Activated CD4-positive, alpha-beta memory T cell treated with anti-CD3 and anti-CD28 coated beads for 36 hours (primary cell): ENCODE measurements around the gene HPCAL1. TPM values are rescaled to one million over a fixed set of nuclear protein-coding genes. Genes with fewer than 3 reads are reported as not detected.

Experiments used
- CTCF ChIA-PET: fragments of 350-600 bp; sonication (Branson Sonifier 250); formaldehyde crosslinking; loops from one replicate; lab custom pipeline; 2021; ENCODE audit warnings: antibody characterized with exemption, inconsistent platforms; lab: Charles Lee
- POLR2A ChIA-PET: fragments of 350-600 bp; sonication (Branson Sonifier 250); formaldehyde crosslinking; loops from one replicate; lab custom pipeline; 2021; ENCODE audit warnings: antibody characterized with exemption; lab: Charles Lee
- DNase-seq: peaks from one replicate; pipeline ENCODE4 v3.0.0-alpha.2; 2020
- H3K27ac Mint-ChIP-seq: one replicate; pipeline ENCODE4 v1.8.0; 2021; ENCODE audit warnings: mixed read lengths
- H3K27me3 Mint-ChIP-seq: one replicate; pipeline ENCODE4 v1.8.0; 2021; ENCODE audit warnings: mixed read lengths
- H3K36me3 Mint-ChIP-seq: one replicate; pipeline ENCODE4 v1.8.0; 2021; ENCODE audit warnings: mixed read lengths
- H3K4me1 Mint-ChIP-seq: one replicate; pipeline ENCODE4 v1.8.0; 2021; ENCODE audit warnings: low read depth, mixed read lengths
- H3K4me3 Mint-ChIP-seq: one replicate; pipeline ENCODE4 v1.8.0; 2021; ENCODE audit warnings: mild to moderate bottlenecking, mixed read lengths
- H3K9me3 Mint-ChIP-seq: one replicate; pipeline ENCODE4 v1.8.0; 2021; ENCODE audit warnings: mixed read lengths
- intact Hi-C: fragments of 100-400 bp; cut with micrococcal nuclease; formaldehyde crosslinking; loops from one replicate; pipeline ENCODE4 v1.15.1; 2023
- total RNA-seq, 2 experiments: library from RNA; stranded (reverse); gene quantifications; one replicate each; pipeline ENCODE4 v1.2.3, GENCODE V29; 2021

HPCAL1 gene
- total RNA-seq, 2 experiments from 2014 or later = 82.2 to 82.6 TPM

- ChIA-PET POLR2A (no interaction called here), CTCF (interaction anchor here (2.0 to 3.9 kb wide), 2 partner anchors 10 to 17 kb away, joined by 11 to 24 read pairs; no protein-coding TSS in a partner anchor)
- Mint-ChIP-seq H3K27me3 (no peaks in the 10 kb centered on the region), H3K9me3 (no peaks in the 10 kb centered on the region), H3K4me3 (no peak overlapping the region), H3K27ac (no peak overlapping the region), H3K4me1 (no peaks in the 10 kb centered on the region), H3K36me3 (peaks cover 7% of the 10 kb centered on the region)
- DNase-seq = no peak
- intact Hi-C loops = no loop called here
These were observed 123.0 kb downstream of the HPCAL1 start for GRCh38 chr2:10425699-10426098.

- Mint-ChIP-seq H3K27ac (no peak overlapping the region), H3K36me3 (peaks cover 7% of the 10 kb centered on the region), H3K9me3 (no peaks in the 10 kb centered on the region), H3K4me3 (no peak overlapping the region), H3K4me1 (peaks cover under 1% of the 10 kb centered on the region), H3K27me3 (peaks cover 4% of the 10 kb centered on the region)
- intact Hi-C loops = no loop called here
- ChIA-PET CTCF (interaction anchor here (1.2 to 3.9 kb wide), 3 partner anchors 8 to 18 kb away, joined by 3 to 24 read pairs (median 11); no protein-coding TSS in a partner anchor), POLR2A (no interaction called here)
- no peak for DNase-seq
These were observed 124.3 kb downstream of the HPCAL1 start for GRCh38 chr2:10426726-10427617.

- CTCF ChIA-PET = interaction anchor here (1.2 kb wide), 1 partner anchor 302 kb away, joined by 3 read pairs; no protein-coding TSS in a partner anchor
- Mint-ChIP-seq H3K27ac (no peak overlapping the region), H3K4me3 (no peak overlapping the region), H3K9me3 (no peaks in the 10 kb centered on the region), H3K36me3 (peaks cover 7% of the 10 kb centered on the region), H3K4me1 (peaks cover 5% of the 10 kb centered on the region), H3K27me3 (peaks cover 7% of the 10 kb centered on the region)
- POLR2A ChIA-PET = interaction anchor here (0.5 kb wide), 1 partner anchor 441 kb away, joined by 5 read pairs; no protein-coding TSS in a partner anchor
- intact Hi-C loops = no loop called here
- no peak for DNase-seq
These were observed 124.9 kb downstream of the HPCAL1 start for GRCh38 chr2:10427618-10427949.

GRCh38 chr2:10428355-10428754 is 125.7 kb downstream of the HPCAL1 start:
- no peaks in the 10 kb centered on the region for H3K9me3 Mint-ChIP-seq
- no peak for DNase-seq
- intact Hi-C loops = no loop called here
- no peak overlapping the region for H3K4me3 Mint-ChIP-seq
- POLR2A ChIA-PET = no interaction called here
- H3K27me3 Mint-ChIP-seq = peaks cover 11% of the 10 kb centered on the region
- peaks cover 8% of the 10 kb centered on the region for H3K4me1 Mint-ChIP-seq
- H3K36me3 Mint-ChIP-seq = peaks cover 7% of the 10 kb centered on the region
- H3K27ac Mint-ChIP-seq = no peak overlapping the region
- CTCF ChIA-PET = interaction anchor here (1.2 kb wide), 1 partner anchor 303 kb away, joined by 3 read pairs; no protein-coding TSS in a partner anchor

- Mint-ChIP-seq H3K9me3 (no peaks in the 10 kb centered on the region), H3K4me1 (peaks cover 8% of the 10 kb centered on the region), H3K27ac (no peak overlapping the region), H3K36me3 (peaks cover 7% of the 10 kb centered on the region), H3K27me3 (peaks cover 13% of the 10 kb centered on the region), H3K4me3 (no peak overlapping the region)
- intact Hi-C loops = no loop called here
- POLR2A ChIA-PET = no interaction called here
- CTCF ChIA-PET = no interaction called here
- DNase-seq = no peak
These were observed 126.2 kb downstream of the HPCAL1 start for GRCh38 chr2:10428924-10429323.

- intact Hi-C loops = no loop called here
- Mint-ChIP-seq H3K36me3 (peaks cover 7% of the 10 kb centered on the region), H3K4me1 (peaks cover 12% of the 10 kb centered on the region), H3K4me3 (no peak overlapping the region), H3K9me3 (no peaks in the 10 kb centered on the region), H3K27ac (no peak overlapping the region), H3K27me3 (peaks cover 13% of the 10 kb centered on the region)
- ChIA-PET POLR2A (no interaction called here), CTCF (interaction anchor here (1.2 kb wide), 1 partner anchor 359 kb away, joined by 6 read pairs; no protein-coding TSS in a partner anchor)
- DNase-seq = no peak
These were observed 128.3 kb downstream of the HPCAL1 start for GRCh38 chr2:10430886-10431622.

- ChIA-PET CTCF (interaction anchor here (1.2 kb wide), 1 partner anchor 359 kb away, joined by 6 read pairs; no protein-coding TSS in a partner anchor), POLR2A (no interaction called here)
- intact Hi-C loops = no loop called here
- DNase-seq = no peak
- Mint-ChIP-seq H3K4me3 (no peak overlapping the region), H3K27me3 (peaks cover 13% of the 10 kb centered on the region), H3K27ac (no peak overlapping the region), H3K4me1 (peaks cover 12% of the 10 kb centered on the region), H3K9me3 (no peaks in the 10 kb centered on the region), H3K36me3 (peaks cover 6% of the 10 kb centered on the region)
These were observed 129.1 kb downstream of the HPCAL1 start for GRCh38 chr2:10431797-10432196.

- Mint-ChIP-seq H3K4me1 (peaks cover 12% of the 10 kb centered on the region), H3K27ac (no peak overlapping the region), H3K36me3 (peaks cover 1% of the 10 kb centered on the region), H3K9me3 (no peaks in the 10 kb centered on the region), H3K4me3 (no peak overlapping the region), H3K27me3 (peaks cover 13% of the 10 kb centered on the region)
- intact Hi-C loops = no loop called here
- POLR2A ChIA-PET = interaction anchor here (0.8 kb wide), 1 partner anchor 12 kb away, joined by 4 read pairs; no protein-coding TSS in a partner anchor
- DNase-seq = no peak
- CTCF ChIA-PET = interaction anchor here (1.4 to 6.2 kb wide), 4 partner anchors 24 to 361 kb away, joined by 3 to 214 read pairs (median 58); no protein-coding TSS in a partner anchor
These were observed 129.8 kb downstream of the HPCAL1 start for GRCh38 chr2:10432311-10433181.

- Mint-ChIP-seq H3K4me1 (peaks cover 12% of the 10 kb centered on the region), H3K9me3 (no peaks in the 10 kb centered on the region), H3K27me3 (peaks cover 13% of the 10 kb centered on the region), H3K36me3 (no peaks in the 10 kb centered on the region), H3K27ac (no peak overlapping the region), H3K4me3 (no peak overlapping the region)
- no peak for DNase-seq
- POLR2A ChIA-PET = no interaction called here
- CTCF ChIA-PET = interaction anchor here (0.5 to 6.2 kb wide), 10 partner anchors 12 to 384 kb away, joined by 3 to 214 read pairs (median 25); partner anchors contain the start of gene RRM2
- intact Hi-C loops = no loop called here
These were observed 130.7 kb downstream of the HPCAL1 start for GRCh38 chr2:10433264-10433946.

GRCh38 chr2:10433947-10434885 is 131.5 kb downstream of the HPCAL1 start:
- Mint-ChIP-seq H3K4me1 (peaks cover 12% of the 10 kb centered on the region), H3K27ac (no peak overlapping the region), H3K36me3 (no peaks in the 10 kb centered on the region), H3K9me3 (no peaks in the 10 kb centered on the region), H3K27me3 (peaks cover 13% of the 10 kb centered on the region), H3K4me3 (no peak overlapping the region)
- ChIA-PET POLR2A (interaction anchor here (1.2 to 1.6 kb wide), 4 partner anchors 11 to 362 kb away, joined by 6 to 11 read pairs (median 7); partner anchors contain the start of gene ODC1), CTCF (interaction anchor here (0.5 to 6.2 kb wide), 61 partner anchors 9 to 664 kb away, joined by 3 to 214 read pairs (median 4); partner anchors contain the start of genes HPCAL1, ODC1 and RRM2)
- no peak for DNase-seq
- intact Hi-C loops = no loop called here
